ENCODE measurements around the gene UPK1B. TPM values are rescaled to one million over a fixed set of nuclear protein-coding genes. Genes with fewer than 3 reads are reported as not detected.

Gene UPK1B
- total RNA-seq, 4 donors from 2014 or later: not detected

DNA sequence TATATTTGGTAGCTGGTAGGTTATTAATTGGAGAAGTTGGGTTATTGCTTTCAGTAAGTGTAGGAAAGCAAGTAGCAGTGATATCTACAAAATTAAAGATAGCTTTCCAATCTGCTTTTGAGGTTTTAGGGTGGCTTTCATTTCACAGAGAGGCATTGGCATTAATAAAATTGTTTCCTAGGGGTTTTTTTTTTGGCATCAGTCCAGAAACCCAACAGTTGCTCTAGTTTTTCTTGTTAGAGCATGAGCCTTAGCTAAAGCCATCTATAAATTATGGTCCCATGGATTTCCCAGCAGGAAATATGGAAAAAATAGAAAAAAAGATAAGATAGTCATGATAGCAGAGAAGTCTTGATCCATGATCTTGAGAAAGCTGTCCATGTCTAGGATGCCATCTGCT, 70.3 kb downstream of the UPK1B start:
- in situ Hi-C loops (cut with MboI; ENCODE audit: low sequenced_read_pairs in 4 of 4): loop anchor here in 3 of 4 donors (10.0 to 25.0 kb wide), 2 partner anchors 356 to 359 kb away; no protein-coding TSS in a partner anchor
- DNase-seq (no peak), ATAC-seq (no peak)
- TF ChIP-seq, protein P1, sequence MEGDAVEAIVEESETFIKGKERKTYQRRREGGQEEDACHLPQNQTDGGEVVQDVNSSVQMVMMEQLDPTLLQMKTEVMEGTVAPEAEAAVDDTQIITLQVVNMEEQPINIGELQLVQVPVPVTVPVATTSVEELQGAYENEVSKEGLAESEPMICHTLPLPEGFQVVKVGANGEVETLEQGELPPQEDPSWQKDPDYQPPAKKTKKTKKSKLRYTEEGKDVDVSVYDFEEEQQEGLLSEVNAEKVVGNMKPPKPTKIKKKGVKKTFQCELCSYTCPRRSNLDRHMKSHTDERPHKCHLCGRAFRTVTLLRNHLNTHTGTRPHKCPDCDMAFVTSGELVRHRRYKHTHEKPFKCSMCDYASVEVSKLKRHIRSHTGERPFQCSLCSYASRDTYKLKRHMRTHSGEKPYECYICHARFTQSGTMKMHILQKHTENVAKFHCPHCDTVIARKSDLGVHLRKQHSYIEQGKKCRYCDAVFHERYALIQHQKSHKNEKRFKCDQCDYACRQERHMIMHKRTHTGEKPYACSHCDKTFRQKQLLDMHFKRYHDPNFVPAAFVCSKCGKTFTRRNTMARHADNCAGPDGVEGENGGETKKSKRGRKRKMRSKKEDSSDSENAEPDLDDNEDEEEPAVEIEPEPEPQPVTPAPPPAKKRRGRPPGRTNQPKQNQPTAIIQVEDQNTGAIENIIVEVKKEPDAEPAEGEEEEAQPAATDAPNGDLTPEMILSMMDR (IDR thresholded peaks at IDR 0.05 in 4 of 5, conservative IDR thresholded peaks at IDR 0.05 in 1 of 5): no peak
- no peak for TF ChIP-seq POLR2A (IDR thresholded peaks at IDR 0.05)
- Histone ChIP-seq H3K4me3 (no peak overlapping the region), H3K4me1 (peaks cover 0 to 19% of the 10 kb centered on the region in 2 donors), H3K27me3 (no peaks in the 10 kb centered on the region), H3K36me3 (no peaks in the 10 kb centered on the region), H3K27ac (no peak overlapping the region), H3K9me3 (no peaks in the 10 kb centered on the region)
- intact Hi-C loops (cut with DNase I; ENCODE audit: low total_unique reads): loop anchor here (5.0 to 10.0 kb wide), 4 partner anchors 49 to 441 kb away; partner anchors contain the start of genes ARHGAP31 and TIMMDC1

DNA sequence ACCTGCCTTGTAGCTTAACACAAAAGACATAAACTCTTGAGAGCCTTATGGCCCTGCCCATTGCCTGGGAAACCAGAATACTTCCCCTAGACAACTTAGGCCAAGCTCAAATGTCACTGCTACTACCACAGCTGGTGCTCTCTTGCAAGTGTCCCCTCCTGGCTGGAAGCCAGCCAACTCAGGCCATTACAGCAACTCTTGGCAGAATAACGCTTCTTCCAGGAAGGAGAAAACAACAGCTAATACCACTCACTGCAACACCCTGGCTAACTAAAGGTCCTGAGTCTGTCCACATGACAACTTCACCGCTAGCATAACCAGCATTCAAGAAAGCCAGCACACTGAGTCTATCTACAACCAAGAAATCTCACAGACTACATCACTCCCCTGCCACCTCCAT, 72.4 kb downstream of the UPK1B start:
- no peak overlapping the region for H3K4me3 ChIP-seq
- no peaks in the 10 kb centered on the region for H3K36me3 ChIP-seq
- TF ChIP-seq POLR2A (IDR thresholded peaks at IDR 0.05): no peak
- TF ChIP-seq, protein P1 (IDR thresholded peaks at IDR 0.05 in 4 of 5, conservative IDR thresholded peaks at IDR 0.05 in 1 of 5): no peak
- DNase-seq (peak in 1 of 2 donors; percentile 55), ATAC-seq (peak in 1 of 2 donors; percentile 26)
- H3K9me3 ChIP-seq: no peaks in the 10 kb centered on the region
- intact Hi-C loops (cut with DNase I; ENCODE audit: low total_unique reads) (loop anchor here (10.0 kb wide), 3 partner anchors 249 to 439 kb away; partner anchors contain the start of gene TIMMDC1), in situ Hi-C loops (cut with MboI; ENCODE audit: low sequenced_read_pairs in 4 of 4) (loop anchor here in 3 of 4 donors (10.0 to 25.0 kb wide), 2 partner anchors 358 to 361 kb away; no protein-coding TSS in a partner anchor)
- no peaks in the 10 kb centered on the region for H3K27me3 ChIP-seq
- H3K4me1 ChIP-seq: peaks cover 0 to 6% of the 10 kb centered on the region in 2 donors
- H3K27ac ChIP-seq: peak overlapping the region in 1 of 4 donors; percentile 19

Other genes starting within 250 kb of the UPK1B start
- 10 to 100 TPM in 1 of 4 donors, 1 to 10 TPM in 3; 4.7 to 11.5 (median 8.6) TPM for gene IGSF11, start 138.8 kb upstream of the UPK1B start, total RNA-seq
- not detected for gene TEX55, start 27.4 kb upstream of the UPK1B start, total RNA-seq
- gene B4GALT4, start 67.3 kb downstream of the UPK1B start, total RNA-seq: 10 to 100 TPM in 1 of 4 donors, 1 to 10 TPM in 3; 5.7 to 13.4 (median 7.7) TPM
- gene ARHGAP31, start 120.8 kb downstream of the UPK1B start, total RNA-seq: 1 to 10 TPM; 6.2 to 9.7 (median 7.3) TPM